HepG2 (cell line): ENCODE data around the gene ZPLD1.

Source experiments
- ATF1 ChIP-seq: IDR thresholded peaks from 2 replicates; pipeline ENCODE4 v1.6.1; 2016; ENCODE audit warnings: mild to moderate bottlenecking, control low read depth
- NFIC ChIP-seq: IDR thresholded peaks from 2 replicates; pipeline ENCODE4 v1.6.1; 2012; ENCODE audit warnings: mild to moderate bottlenecking, low read length, inconsistent platforms
- PBX3 ChIP-seq: sonication (generic); formaldehyde crosslinking; IDR thresholded peaks from 2 replicates; pipeline ENCODE4 v1.8.1; 2023; ENCODE audit warnings: missing genetic modification reagents, inconsistent platforms, borderline replicate concordance
- REST ChIP-seq, 2 experiments: IDR thresholded peaks; 2 replicates each; pipeline ENCODE4 v1.6.1; 2011 to 2012; ENCODE audit warnings: low read length in 2 of 2, borderline replicate concordance in 1 of 2, low read depth in 1 of 2, mild to moderate bottlenecking in 1 of 2, moderate library complexity in 1 of 2
- RFX5 ChIP-seq: IDR thresholded peaks from 2 replicates; pipeline ENCODE4 v1.6.1; 2011; ENCODE audit warnings: low read depth, low read length, improper control_type of control experiment
- SIN3B ChIP-seq: fragments of 150-350 bp; IDR thresholded peaks from 2 replicates; pipeline ENCODE4 v1.6.1; 2014; ENCODE audit warnings: low read length
- ZC3H13 ChIP-seq: sonication (generic); formaldehyde crosslinking; IDR thresholded peaks from 2 replicates; pipeline ENCODE4 v1.8.1; 2023; ENCODE audit warnings: mild to moderate bottlenecking, missing genetic modification reagents, moderate library complexity
- ZNF124 ChIP-seq: sonication (generic); formaldehyde crosslinking; IDR thresholded peaks from 2 replicates; pipeline ENCODE4 v1.4.0; 2020; ENCODE audit warnings: missing genetic modification reagents
- ZNF441 ChIP-seq: sonication (generic); formaldehyde crosslinking; IDR thresholded peaks from 2 replicates; pipeline ENCODE4 v1.7.0; 2021; ENCODE audit warnings: missing genetic modification reagents, borderline replicate concordance
- ZNF530 ChIP-seq: sonication (generic); formaldehyde crosslinking; IDR thresholded peaks from 2 replicates; pipeline ENCODE4 v1.5.0; 2020; ENCODE audit warnings: low read depth, mild to moderate bottlenecking, missing genetic modification reagents

DNA sequence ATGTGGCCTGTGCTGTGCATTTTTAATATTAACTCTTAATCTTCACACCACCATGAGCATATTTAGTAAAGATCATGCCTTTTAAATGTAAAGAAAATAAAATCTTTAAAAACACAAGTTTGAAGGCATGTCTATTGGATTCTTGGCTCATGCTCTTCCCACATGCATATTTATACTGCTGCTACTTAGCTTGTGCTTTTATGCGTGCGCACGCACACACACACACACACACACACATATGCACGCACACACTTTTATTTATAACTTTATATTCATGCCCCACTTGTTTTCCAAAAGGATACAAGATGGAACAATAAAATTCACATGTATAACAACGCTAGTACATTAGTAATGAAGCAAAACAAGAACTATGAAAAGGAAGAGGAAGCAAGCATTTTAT, 36.1 kb upstream of the ZPLD1 start:
- TF ChIP-seq RFX5 = no peak
- no peak for TF ChIP-seq ZNF530 (CRISPR knock-in tag)
- no peak for TF ChIP-seq ATF1 (CRISPR knock-in tag)
- no peak for TF ChIP-seq ZNF441 (CRISPR knock-in tag)
- TF ChIP-seq REST (IDR thresholded peaks at IDR 0.05; ENCODE audit: borderline replicate concordance in 1 of 2, low read depth in 1 of 2, low read length in 2 of 2) = no peak
- TF ChIP-seq ZNF124 (CRISPR knock-in tag) = no peak
- TF ChIP-seq ZC3H13 = no peak
- TF ChIP-seq SIN3B = no peak
- TF ChIP-seq NFIC = no peak
- no peak for TF ChIP-seq PBX3
